HPDE6-E6E7 (cell line): ENCODE data around the gene CNP.

ENCODE experiments used
- DNase-seq: peaks from one replicate; pipeline ENCODE4 v3.0.0; 2011; ENCODE audit warnings: missing footprints; ENCODE audit errors: extremely low spot score

Gene CNP

DNA sequence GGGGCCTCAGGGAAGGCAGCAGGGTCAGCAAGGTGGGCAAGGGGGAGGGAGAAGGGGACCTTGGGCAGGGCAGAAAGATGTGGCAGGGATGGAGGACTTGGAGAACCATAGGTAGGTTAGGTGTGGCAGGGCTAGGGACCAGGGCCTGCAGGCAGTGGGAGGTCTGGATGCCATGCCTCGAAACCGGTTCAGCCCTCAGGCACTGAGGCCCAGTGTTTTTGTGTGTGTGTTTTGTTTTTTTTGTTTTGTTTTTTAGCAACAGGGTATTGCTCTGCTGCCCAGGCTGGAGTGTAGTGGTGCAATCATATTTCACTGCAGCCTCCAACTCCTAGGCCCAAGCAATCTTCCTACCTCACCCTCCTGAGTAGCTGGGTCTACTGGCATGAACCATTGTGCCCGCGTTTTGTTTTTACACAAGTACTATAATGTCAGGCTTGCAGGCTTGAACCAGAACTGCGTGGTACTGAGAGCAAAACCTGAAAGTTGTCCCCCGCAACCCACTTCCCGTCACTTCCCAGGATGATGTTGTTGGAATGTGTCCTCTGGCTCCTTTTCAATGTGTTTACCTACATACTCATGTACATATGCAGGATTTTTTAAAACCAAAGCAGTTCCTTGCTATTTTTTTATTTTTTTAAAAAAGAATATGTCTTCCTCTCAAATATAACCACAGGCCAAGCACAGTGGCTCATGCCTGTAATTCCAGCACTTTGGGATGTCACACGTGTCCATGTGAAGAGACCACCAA, 23.8 kb upstream of the CNP start:
- no peak for DNase-seq

DNA sequence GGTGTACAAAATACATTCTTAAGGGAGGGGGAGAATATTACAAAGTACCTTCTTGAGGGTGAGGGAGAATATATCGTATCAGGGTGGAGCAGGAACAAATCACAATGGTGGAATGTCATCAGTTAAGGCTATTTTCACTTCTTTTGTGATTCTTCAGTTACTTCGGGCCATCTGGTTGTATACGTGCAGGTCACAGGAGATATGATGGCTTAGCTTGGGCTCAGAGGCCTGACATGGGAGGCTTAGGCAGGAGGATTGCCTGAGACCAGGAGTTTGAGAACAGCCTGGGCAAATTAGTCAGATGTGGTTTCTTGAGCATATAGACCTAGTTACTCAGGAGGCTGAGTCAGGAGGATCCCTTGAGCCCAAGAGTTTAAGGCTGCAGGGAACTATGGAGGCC, 23.1 kb upstream of the CNP start:
- DNase-seq = no peak

DNA sequence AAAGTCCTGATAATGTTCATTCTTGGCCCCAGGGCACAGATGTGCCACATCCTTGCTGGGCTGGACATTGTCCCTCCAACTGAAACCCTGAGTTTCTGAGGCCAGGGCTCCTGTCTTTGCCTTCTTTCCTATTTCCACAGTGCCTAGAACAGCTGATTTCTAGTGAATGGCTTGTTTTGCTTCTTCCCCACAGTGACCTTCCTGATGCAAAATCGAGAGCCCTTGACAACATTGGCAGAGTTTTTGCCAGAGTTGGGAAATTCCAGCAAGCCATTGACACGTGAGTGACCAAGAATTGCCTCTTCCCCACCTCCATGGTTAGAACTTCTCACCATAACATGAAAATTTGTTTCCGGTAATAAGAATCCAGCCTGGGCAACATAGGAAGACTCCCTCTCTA, 21.7 kb upstream of the CNP start:
- DNase-seq = no peak

DNA sequence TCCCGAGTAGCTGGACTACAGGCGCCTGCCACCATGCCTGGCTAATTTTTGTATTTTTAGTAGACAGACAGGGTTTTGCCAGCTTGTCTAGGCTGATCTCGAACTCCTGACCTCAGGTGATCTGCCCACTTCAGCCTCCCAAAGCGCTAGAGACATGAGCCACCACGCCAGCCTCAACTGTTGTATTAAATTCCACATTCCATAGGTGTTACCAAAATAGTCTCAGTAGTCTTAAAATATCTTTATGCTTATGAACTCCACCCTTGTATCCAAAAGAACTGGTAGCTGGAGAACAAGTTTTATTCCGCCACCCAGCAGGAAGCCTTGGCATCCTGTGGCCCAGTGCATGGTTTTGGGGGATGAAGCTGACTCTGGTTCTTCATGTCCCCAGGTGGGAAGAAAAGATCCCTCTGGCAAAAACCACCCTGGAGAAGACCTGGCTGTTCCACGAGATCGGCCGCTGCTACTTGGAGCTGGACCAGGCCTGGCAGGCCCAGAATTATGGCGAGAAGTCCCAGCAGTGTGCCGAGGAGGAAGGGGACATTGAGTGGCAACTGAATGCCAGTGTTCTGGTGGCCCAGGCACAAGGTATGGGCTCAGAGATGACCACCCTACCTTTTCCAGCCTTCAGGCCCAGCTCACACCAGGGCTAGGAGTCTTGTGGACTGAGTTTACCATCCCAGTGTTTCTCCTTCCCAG, 17.7 kb upstream of the CNP start:
- no peak for DNase-seq

DNA sequence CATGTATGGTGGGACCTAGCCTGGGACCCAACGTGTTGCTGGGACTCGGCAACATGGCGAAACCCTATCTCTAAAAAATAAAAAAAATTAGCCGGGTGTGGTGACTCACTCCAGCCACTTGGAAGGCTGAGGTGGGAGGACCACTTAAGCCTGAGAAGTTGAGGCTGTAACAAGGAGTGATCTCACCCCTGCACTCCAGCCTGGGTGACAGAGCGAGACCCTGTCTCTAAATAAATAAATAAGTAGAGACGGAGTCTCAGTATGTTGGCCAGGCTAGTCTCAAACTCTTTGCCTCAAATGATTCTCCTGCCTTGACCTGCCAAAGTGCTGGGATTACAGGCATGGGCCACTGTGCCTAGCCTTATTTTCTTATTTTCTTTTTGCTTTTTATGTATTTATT, 10.1 kb upstream of the CNP start:
- no peak for DNase-seq

DNA sequence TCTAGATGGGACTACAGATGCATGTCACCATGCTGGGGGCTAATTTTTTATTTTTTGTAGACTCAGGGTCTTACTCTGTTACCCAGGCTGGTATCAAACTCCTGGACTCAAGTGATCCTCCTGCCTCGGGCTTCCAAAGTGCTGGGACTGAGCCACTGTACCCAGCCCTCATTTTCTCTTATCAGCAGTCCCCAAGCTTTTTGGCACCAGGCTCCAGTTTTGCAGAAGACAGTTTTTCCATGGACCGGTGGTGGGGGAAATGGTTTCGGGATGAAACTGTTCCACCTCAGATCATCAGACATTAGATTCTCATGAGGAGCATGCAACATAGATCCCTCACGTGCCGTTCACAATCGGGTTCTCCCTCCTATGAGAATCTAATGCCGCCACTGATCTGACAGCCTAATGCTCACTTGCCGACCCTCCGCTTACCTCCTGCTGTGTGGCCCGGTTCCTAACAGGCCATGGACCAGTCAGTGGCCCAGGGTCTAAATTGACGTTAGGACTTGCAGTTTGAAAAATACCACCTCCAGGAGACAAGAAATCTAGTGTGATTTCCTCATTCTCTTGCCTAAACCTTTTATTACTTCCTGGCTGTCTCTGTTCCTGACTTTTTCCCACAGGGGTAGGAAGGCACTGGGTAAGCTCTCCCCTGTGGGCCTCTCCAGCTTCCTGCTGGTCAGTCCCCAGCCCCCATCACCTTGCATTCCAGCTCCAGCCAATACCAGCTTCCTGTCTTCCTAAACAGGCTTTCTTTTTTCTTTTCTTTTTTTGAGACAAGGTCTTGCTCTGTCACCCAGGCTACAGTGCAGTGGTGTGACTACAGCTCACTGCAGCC, 9.3 kb upstream of the CNP start:
- DNase-seq = no peak

DNA sequence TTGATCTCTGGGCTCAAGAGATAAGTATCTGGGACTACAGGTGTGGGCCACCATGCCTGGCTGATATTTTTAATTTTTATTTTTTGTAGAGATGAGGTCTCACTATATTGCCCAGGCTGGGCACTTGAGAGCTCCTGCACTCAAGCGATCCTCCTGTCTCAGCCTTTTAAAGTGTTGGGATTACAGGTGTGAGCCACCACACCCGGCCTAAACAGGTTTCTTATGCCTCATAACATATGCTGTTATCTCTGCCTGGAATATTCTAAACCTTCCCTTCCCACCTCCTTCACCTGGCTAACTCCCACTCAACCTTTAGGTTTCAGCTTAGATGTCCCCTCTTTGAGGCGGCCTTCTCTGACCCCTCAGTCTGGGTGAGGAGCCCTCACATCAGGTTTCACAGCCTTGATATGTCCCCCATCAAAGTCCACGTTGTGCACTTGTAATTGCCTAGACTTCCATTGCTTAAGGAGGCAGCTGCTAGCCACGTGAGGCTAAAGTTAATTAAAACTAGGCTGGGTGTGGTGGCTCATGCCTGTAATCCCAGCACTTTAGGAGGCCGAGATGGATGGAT, 8.6 kb upstream of the CNP start:
- no peak for DNase-seq

DNA sequence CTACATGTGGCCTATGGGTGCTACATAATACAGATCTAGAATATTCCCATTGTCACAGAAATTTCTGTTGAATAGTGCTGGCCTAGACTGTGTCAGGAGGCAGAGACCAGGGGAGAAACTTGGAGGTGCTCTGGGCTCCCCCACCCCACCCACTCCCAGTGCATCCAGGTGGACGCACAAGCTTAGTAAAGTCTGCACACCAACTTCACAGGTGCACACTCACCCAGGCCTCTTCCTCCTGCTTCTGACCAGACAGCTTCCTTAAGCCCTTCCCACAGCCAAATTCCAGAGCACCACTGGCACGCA, 7.6 kb upstream of the CNP start:
- DNase-seq = no peak

DNA sequence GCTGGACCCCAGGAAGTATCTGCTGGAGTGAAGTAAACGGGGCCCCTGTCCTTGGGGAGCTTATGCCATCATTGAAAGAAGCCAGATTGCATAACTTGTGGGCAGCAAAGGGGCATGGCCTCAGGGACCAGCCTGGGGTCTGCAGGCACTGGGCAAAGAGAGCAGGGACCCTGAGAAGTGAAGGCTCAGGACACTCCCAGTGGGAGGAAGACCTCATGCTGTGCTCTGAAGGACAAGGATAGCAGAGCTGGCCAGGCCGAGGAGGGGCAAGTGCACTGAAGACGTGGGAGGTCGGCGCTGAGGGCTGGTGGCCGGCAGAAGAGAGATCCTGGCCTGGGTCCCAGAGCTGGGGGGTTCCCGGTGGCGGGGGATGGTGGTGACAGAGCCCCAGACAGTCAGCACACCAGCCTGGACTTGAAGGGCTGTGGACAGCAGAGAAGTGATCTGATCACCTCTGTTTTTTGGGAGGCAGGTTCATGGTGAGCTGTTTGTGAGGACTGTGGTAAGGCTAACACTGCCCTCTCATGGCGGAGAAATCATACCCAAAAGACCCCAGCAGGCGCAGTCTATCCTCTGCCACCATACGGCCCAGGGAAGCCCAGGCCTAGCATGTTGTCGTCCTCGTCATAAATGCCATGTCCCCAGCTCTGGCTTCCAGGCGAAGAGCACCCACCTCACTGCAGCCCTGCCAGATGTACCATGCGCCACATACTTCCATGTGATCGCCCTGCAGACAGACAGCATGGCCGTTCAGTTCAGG, 7.1 kb upstream of the CNP start:
- DNase-seq = peak; percentile 44

DNA sequence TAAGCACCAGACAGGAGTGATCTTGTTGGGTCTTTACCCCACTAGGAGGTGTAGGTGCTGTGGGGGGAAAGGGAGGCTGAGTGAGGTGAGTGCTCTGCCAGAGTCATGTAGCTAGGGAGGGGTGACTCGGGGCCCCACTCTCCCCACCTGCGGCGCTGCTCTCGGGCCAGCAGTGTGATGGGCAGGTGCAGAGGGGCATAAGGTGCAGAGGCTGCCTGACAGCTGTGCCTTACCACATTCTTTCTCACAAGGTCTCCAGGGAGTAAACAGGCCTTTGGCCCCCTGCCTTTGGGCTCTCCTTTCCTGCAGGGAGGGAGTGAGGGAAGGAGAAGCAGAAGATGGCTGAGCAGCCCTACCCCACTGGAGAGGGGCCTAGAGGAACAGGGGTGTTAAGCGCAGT, 4.5 kb upstream of the CNP start:
- no peak for DNase-seq

DNA sequence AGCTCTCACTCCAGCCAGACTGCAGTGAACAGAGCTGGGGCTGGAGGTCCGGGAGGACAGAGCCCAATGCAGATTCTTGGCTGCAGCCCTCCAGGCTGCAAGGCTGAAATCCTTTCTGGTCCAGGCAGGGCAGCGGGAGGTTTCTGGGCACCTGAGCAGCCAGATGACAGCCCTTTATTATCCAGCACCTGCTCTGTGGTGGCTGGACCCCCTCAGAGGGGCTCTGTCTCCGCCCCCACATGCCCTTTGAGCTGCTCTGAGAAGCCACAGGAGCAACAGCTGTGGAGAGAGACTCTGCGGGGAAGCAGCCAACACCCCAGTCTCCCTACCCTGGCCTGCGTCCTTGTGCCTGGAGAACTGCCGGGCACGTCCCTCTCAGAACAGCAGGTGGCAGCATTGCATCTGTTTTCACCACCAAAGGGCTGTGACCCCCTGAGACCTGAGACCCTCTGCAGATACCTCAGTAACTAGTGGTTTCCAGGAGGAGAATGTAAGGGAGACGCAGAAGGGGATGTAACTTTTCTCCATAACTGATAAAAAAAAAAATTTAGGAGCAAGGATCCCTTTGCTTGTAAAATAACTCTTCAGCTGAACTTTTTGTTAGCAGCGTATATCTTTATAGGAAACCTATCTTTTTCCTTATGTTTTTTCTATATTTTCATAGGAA, 3.7 kb upstream of the CNP start:
- peak; percentile 62 for DNase-seq

DNA sequence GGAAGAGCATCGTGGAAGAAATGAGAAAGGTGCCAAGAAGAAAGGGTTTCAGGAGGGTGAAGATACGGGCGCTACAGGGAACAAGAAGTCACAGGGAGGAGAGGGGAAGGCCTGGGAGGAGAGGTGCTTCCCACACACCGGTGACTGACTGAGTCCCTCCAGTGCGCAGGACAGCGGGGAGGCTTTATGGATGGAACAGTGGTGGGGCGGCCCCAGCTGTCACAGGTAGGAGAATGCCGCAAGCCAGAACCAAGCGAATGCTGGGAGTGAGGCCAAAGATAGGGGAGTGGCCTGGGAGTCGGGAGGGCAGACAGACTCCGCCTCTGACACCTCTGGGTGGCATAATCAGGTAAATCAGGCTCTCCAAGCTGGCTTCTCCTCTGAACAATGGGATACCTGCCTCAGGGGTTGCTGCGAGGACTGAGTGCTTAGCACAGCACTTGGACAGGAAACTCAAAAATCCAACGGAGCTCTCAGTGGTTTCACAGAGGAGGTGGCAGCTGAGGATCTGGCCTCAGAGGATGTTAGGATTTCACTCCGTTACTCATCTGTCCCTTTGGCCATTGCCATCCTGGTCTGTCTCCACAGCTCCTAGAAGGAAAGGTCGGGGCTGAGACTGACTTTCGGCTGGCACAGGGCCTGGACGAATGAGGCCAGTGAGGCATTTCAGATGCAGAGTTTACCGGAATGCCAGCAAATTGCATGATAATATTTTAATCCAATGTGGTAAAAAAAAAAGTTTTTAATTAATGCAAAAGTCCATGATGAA, 717 bp upstream of the CNP start:
- DNase-seq = peak; percentile 96

DNA sequence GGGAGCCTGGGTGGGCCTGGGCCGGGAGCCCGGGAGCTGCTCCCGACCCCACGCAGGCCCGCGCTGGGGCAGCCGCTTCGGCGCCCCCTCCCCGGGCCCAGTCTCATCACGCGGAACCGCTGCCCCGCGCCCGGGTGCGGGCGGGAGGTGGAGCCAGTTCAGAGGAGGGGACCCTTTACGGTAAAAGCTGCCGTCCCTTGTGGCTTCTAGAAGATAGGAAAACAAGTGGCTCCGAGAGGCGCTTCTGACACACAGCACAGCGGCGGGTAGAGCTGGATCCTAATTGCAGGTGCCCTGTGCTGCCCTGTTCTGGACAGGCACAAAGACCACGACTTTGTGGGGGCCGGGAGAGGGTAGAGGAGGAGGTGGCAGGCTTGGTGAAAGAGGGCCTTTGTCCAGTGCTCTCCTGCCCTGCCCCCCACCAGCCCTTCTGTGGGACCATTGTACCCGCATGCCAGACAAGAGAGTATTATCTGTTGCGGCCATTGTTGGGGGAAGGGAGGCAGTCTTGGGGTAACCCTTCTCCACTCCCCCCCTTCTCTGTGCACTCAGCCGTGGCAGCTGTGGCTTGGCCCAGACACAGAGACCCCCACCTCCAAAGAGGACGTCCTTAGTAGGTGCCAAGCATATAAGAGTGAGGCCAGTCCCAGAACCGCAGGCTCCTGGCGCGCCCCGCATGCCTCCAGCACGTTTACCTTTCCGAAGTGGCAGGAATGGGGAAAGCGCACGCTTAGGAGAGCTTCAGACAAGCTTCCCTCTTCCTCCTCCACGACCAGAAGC, 736 bp downstream of the CNP start:
- no peak for DNase-seq

DNA sequence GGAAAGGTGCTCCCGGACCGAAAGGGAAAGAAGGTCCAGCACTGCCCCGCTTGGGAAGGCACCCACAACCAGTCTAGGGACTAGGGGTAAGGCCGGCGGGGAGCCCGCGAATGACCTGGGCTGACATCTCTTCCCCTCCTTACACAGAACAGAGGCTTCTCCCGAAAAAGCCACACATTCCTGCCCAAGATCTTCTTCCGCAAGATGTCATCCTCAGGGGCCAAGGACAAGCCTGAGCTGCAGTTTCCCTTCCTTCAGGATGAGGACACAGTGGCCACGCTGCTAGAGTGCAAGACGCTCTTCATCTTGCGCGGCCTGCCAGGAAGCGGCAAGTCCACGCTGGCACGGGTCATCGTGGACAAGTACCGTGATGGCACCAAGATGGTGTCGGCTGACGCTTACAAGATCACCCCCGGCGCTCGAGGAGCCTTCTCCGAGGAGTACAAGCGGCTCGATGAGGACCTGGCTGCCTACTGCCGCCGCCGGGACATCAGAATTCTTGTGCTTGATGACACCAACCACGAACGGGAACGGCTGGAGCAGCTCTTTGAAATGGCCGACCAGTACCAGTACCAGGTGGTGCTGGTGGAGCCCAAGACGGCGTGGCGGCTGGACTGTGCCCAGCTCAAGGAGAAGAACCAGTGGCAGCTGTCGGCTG, 1.5 kb downstream of the CNP start:
- no peak for DNase-seq

DNA sequence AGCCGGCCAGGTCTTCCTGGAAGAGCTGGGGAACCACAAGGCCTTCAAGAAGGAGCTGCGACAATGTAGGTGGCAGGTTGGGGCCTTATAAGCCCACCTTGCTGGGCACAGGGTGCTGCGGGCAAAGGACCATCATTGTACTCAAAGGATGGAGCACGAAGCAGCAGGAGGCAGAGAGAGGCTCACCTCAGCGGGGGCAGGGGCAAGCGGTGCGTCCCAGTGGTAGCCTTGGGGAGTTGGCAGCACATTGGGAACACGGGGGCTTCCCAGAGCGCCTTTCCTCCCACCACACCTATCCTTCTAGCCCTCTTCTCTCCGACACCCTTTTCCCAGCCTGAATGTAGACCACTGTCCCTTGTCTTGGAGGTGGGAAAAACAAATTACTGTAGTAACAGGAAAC, 2.1 kb downstream of the CNP start:
- DNase-seq = no peak

DNA sequence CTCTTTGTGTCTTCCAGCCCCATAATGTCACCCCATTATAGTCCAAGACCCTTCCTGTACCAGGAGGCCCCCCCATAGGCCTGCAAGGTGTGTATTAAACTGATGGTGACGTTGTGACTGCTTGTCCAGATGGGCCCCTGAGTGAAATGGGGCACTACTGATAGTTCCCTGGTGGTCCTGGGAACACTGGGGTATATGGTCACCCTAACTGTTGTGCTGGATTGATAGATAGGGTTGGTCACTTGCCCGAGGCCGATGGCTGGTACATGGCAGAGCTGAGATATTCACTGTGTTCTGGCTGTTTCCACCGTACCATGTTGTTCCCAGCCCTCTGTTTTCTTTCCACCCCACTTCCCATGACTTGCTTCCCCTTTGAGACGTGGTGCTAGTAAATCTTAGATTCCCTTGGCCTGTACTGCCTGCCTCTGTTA, 4.3 kb downstream of the CNP start:
- DNase-seq = no peak

DNA sequence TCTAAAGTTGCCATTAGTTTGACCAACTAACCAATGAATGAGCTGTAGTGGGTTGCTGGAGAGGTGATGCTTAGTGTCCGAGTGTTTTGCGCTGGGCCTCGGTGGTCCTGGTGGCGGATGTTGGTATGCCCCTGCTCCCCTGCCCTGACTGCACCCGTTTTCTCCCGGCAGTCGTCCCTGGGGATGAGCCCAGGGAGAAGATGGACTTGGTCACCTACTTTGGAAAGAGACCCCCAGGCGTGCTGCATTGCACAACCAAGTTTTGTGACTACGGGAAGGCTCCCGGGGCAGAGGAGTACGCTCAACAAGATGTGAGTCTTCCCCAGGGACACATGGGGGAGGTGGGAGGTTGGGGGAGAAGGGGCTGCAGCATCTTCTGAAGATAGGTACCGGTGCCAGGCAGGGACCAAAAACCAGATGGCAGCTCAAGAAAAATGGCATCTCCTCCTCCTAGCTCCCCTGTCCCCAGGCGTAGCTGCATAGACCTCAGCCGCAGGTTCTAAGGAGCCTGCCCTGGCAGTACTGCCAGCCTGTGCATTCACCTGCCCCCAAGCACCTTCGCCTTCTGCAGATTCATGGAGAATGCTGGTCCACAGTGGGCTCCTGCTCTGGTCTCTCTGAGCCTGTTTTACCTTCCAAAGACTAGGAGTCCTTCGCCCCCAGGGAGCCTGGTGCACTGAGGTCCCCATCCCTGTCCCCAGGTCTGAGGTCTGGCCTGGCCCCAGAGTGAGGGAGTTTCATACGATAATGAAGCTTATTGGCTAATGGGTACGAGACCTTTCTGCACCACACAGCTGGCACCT, 5.3 kb downstream of the CNP start:
- no peak for DNase-seq
